Endothelial cell of umbilical vein (primary cell): Measurements from ENCODE around the gene NUDT12.

Experiments used
- EZH2 ChIP-seq: IDR thresholded peaks from 2 replicates; pipeline ENCODE4 v1.6.1; 2012; ENCODE audit warnings: borderline replicate concordance, low read depth, mild to moderate bottlenecking, moderate library complexity, low read length, inconsistent platforms; ENCODE audit not compliant: severe bottlenecking
- GATA2 ChIP-seq: IDR thresholded peaks from 2 replicates; pipeline ENCODE4 v1.7.0; 2011; ENCODE audit warnings: low read depth, mild to moderate bottlenecking, moderate library complexity, mixed read lengths, low read length; ENCODE audit not compliant: insufficient read length, insufficient read depth
- MYC ChIP-seq: IDR thresholded peaks from one replicate; pipeline ENCODE4 v1.6.1; 2011; ENCODE audit warnings: mild to moderate bottlenecking, low read depth, low read length
- POLR2A ChIP-seq: IDR thresholded peaks from 2 replicates; pipeline ENCODE4 v1.6.1; 2012; ENCODE audit warnings: low read depth, mild to moderate bottlenecking, control low read depth, low read length
- POLR2AphosphoS5 ChIP-seq: IDR thresholded peaks from 2 replicates; pipeline ENCODE4 v1.6.1; 2012; ENCODE audit warnings: low read depth, mild to moderate bottlenecking, control low read depth, low read length, moderate library complexity; ENCODE audit not compliant: insufficient read depth
- TF ChIP-seq, protein P1 (sequence below), 2 donors: IDR thresholded peaks; 1 replicate in 1 of 2; 2 replicates in 1 of 2; pipeline ENCODE4 v1.5.1; 2011; ENCODE audit warnings: low read length in 2 of 2, mild to moderate bottlenecking in 2 of 2, moderate library complexity in 2 of 2, control low read depth in 1 of 2, inconsistent platforms in 1 of 2, low read depth in 1 of 2; ENCODE audit not compliant: insufficient read depth in 1 of 2; ENCODE audit errors: extremely low read depth in 1 of 2

DNA sequence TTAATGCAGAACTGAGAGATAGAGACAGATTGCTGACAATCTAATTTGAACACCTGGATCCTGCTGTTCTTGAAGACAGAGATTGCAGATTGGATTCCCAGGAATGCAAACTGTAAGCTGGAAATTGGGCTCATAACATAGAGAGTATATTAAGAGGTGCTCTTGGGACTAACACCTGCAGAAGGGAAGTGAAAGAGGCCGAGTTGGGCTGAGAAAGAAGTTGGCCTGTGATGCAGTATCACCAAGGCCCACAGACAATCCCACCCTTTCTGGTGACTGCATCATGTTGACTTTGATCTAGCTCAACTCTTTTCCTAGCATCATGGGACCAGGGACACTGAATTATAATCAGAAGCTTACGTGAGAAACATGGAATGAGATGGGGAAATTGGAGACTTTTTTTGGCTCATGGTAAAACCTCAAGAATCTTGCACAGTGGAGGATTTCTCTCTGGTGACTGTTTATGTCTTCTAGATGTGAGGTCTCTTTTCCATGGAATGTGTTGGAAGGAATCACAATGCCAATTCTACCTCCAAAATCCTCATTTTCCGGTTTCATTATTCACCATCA is 36.5 kb upstream of the NUDT12 start:
- no peak for TF ChIP-seq POLR2A
- TF ChIP-seq, protein P1, sequence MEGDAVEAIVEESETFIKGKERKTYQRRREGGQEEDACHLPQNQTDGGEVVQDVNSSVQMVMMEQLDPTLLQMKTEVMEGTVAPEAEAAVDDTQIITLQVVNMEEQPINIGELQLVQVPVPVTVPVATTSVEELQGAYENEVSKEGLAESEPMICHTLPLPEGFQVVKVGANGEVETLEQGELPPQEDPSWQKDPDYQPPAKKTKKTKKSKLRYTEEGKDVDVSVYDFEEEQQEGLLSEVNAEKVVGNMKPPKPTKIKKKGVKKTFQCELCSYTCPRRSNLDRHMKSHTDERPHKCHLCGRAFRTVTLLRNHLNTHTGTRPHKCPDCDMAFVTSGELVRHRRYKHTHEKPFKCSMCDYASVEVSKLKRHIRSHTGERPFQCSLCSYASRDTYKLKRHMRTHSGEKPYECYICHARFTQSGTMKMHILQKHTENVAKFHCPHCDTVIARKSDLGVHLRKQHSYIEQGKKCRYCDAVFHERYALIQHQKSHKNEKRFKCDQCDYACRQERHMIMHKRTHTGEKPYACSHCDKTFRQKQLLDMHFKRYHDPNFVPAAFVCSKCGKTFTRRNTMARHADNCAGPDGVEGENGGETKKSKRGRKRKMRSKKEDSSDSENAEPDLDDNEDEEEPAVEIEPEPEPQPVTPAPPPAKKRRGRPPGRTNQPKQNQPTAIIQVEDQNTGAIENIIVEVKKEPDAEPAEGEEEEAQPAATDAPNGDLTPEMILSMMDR (IDR thresholded peaks at IDR 0.05; ENCODE audit: extremely low read depth in 1 of 2, insufficient read depth in 1 of 2, low read depth in 1 of 2, low read length in 2 of 2), result no peak
- no peak for TF ChIP-seq POLR2AphosphoS5
- TF ChIP-seq EZH2, result no peak
- no peak for TF ChIP-seq MYC
- TF ChIP-seq GATA2, result no peak
